T-cell (primary cell): ENCODE data around the gene CLEC17A. TPM values are rescaled to one million over a fixed set of nuclear protein-coding genes. Genes with fewer than 3 reads are reported as not detected.

Experiments
- ATAC-seq, 4 experiments: fragments of 200-7000 bp in 3 of 4; fragments of 150-1000 bp in 1 of 4; cut with Tn5 transposase; replicated peaks in 1 of 4; 1 replicate in 3 of 4; 2 replicates in 1 of 4; pipeline ENCODE4 v1.10.0; 2021; ENCODE audit warnings: moderate library complexity in 3 of 4, mild to moderate bottlenecking in 2 of 4, moderate number of reproducible peaks in 1 of 4
- CTCF ChIA-PET, 2 donors: fragments of 300-600 bp; sonication (Branson Sonifier 250); formaldehyde crosslinking; loops; one replicate each; lab custom pipeline; 2022; ENCODE audit warnings: antibody characterized with exemption in 2 of 2; lab: Charles Lee
- POLR2A ChIA-PET, 2 donors: fragments of 300-600 bp; sonication (Branson Sonifier 250); formaldehyde crosslinking; loops; one replicate each; lab custom pipeline; 2022; ENCODE audit warnings: antibody characterized with exemption in 2 of 2; lab: Charles Lee
- DNase-seq, 35 experiments: peaks; one replicate each; pipeline versions ENCODE4 v3.0.0 to v3.0.0-alpha.2; 2013 to 2023
- H3K27ac ChIP-seq: one replicate; pipeline ENCODE4 v1.5.1; 2013; ENCODE audit warnings: low read length
- H3K27me3 ChIP-seq, 2 experiments: replicated peaks in 1 of 2; 1 replicate in 1 of 2; 2 replicates in 1 of 2; pipeline versions ENCODE4 v1.6.1 to v1.7.0; 2013; ENCODE audit warnings: low read length in 1 of 2, mixed read lengths in 1 of 2; ENCODE audit not compliant: control insufficient read depth in 2 of 2, insufficient read depth in 2 of 2; ENCODE audit errors: extremely low read depth in 1 of 2
- H3K36me3 ChIP-seq, 2 donors: 1 replicate in 1 of 2; 2 replicates in 1 of 2; pipeline versions ENCODE4 v1.6.1 to v1.7.0; 2013; ENCODE audit warnings: low read length in 1 of 2; ENCODE audit not compliant: control insufficient read depth in 2 of 2, insufficient read depth in 1 of 2; ENCODE audit errors: extremely low read depth in 1 of 2
- H3K4me1 ChIP-seq, 2 experiments: 1 replicate in 1 of 2; 2 replicates in 1 of 2; pipeline versions ENCODE4 v1.6.1 to v1.7.0; 2013; ENCODE audit warnings: low read length in 2 of 2, mixed read lengths in 1 of 2; ENCODE audit not compliant: insufficient read depth in 2 of 2, control insufficient read depth in 1 of 2; ENCODE audit errors: extremely low read depth in 1 of 2
- H3K4me3 ChIP-seq, 2 donors: 1 replicate in 1 of 2; 2 replicates in 1 of 2; pipeline versions ENCODE4 v1.5.1 to v1.7.0; 2013; ENCODE audit warnings: mild to moderate bottlenecking in 2 of 2, low read length in 1 of 2, moderate library complexity in 1 of 2; ENCODE audit not compliant: control insufficient read depth in 1 of 2; ENCODE audit errors: extremely low read depth in 1 of 2
- H3K9me3 ChIP-seq: 2 replicates; pipeline ENCODE4 v1.7.0; 2013
- H3K27ac Mint-ChIP-seq, 2 donors: one replicate each; pipeline ENCODE4 v1.8.0; 2020 to 2021; ENCODE audit warnings: mild to moderate bottlenecking in 2 of 2, mixed read lengths in 2 of 2
- H3K27me3 Mint-ChIP-seq, 2 donors: one replicate each; pipeline ENCODE4 v1.8.0; 2021 to 2022; ENCODE audit warnings: mixed read lengths in 2 of 2
- H3K36me3 Mint-ChIP-seq: one replicate; pipeline ENCODE4 v1.8.0; 2021; ENCODE audit warnings: mixed read lengths
- H3K4me1 Mint-ChIP-seq, 3 donors: one replicate each; pipeline ENCODE4 v1.8.0; 2020 to 2022; ENCODE audit warnings: mixed read lengths in 3 of 3, mild to moderate bottlenecking in 1 of 3
- H3K4me3 Mint-ChIP-seq, 3 donors: one replicate each; pipeline ENCODE4 v1.8.0; 2020 to 2022; ENCODE audit warnings: mild to moderate bottlenecking in 3 of 3, mixed read lengths in 3 of 3, moderate library complexity in 3 of 3
- H3K9me3 Mint-ChIP-seq, 3 donors: one replicate each; pipeline ENCODE4 v1.8.0; 2020 to 2022; ENCODE audit warnings: mixed read lengths in 3 of 3
- WGBS: methylation state at CpG from one replicate; pipeline ENCODE4 v1.1.5; 2013; ENCODE audit warnings: missing lambda C conversion rate; ENCODE audit not compliant: insufficient coverage; 5-methylcytosine and 5-hydroxymethylcytosine counted together
- total RNA-seq, 35 experiments: library from RNA in 6 of 35; stranded (reverse) in 6 of 35; fragments of 120-200 nt in 1 of 35; gene quantifications; one replicate each; pipeline versions ENCODE4 v1.2.1 to v1.2.4 and lab custom pipeline; 2013 to 2026

CLEC17A gene
- total RNA-seq, 5 donors from 2014 or later (not counting 1 experiment from before 2014, with no cell fraction given) = 0.40 to 5.2 (median 1.1) TPM

GRCh38 chr19:14632286-14632685 is 49.4 kb downstream of the CLEC17A start:
- ATAC-seq (peak in 1 of 4 experiments; percentile 47), DNase-seq (peak in 4 of 35 experiments; percentile 1 to 39 (median 3))
- no CpG with 5 or more reads among the region's 1 CpG for WGBS
- POLR2A ChIA-PET = interaction anchor here in 1 of 2 donors (0.6 kb wide), 1 partner anchor 1997 kb away, joined by 3 read pairs; no protein-coding TSS in a partner anchor
- no peaks in the 10 kb centered on the region for H3K4me1 Mint-ChIP-seq
- H3K27ac Mint-ChIP-seq = no peak overlapping the region
- no peaks in the 10 kb centered on the region for H3K4me1 ChIP-seq
- no peak overlapping the region for H3K4me3 ChIP-seq
- no peaks in the 10 kb centered on the region for H3K27me3 Mint-ChIP-seq
- no peaks in the 10 kb centered on the region for H3K36me3 ChIP-seq
- H3K9me3 Mint-ChIP-seq = peaks cover 4 to 7% (median 7%) of the 10 kb centered on the region in 3 donors
- no peaks in the 10 kb centered on the region for H3K9me3 ChIP-seq
- no peaks in the 10 kb centered on the region for H3K36me3 Mint-ChIP-seq
- H3K4me3 Mint-ChIP-seq = no peak overlapping the region
- H3K27ac ChIP-seq = no peak overlapping the region
- H3K27me3 ChIP-seq = no peaks in the 10 kb centered on the region
- CTCF ChIA-PET = interaction anchor here in 1 of 2 donors (0.6 to 0.8 kb wide), 2 partner anchors 54 to 553 kb away, joined by 3 read pairs; no protein-coding TSS in a partner anchor

GRCh38 chr19:14639536-14640277 is 56.8 kb downstream of the CLEC17A start:
- Histone ChIP-seq H3K4me1 (no peaks in the 10 kb centered on the region), H3K27ac (no peak overlapping the region), H3K36me3 (no peaks in the 10 kb centered on the region), H3K4me3 (no peak overlapping the region), H3K9me3 (no peaks in the 10 kb centered on the region), H3K27me3 (peaks cover 0 to 18% of the 10 kb centered on the region in 2 experiments)
- no peaks in the 10 kb centered on the region for H3K4me1 Mint-ChIP-seq
- ChIA-PET POLR2A (no interaction called here), CTCF (interaction anchor here in 1 of 2 donors (0.6 to 1.1 kb wide), 2 partner anchors 13 to 85 kb away, joined by 4 to 7 read pairs; no protein-coding TSS in a partner anchor)
- ATAC-seq = no peak
- no peak overlapping the region for H3K4me3 Mint-ChIP-seq
- DNase-seq = no peak
- H3K27ac Mint-ChIP-seq = no peak overlapping the region
- H3K9me3 Mint-ChIP-seq = peaks cover 4 to 15% (median 14%) of the 10 kb centered on the region in 3 donors
- peaks cover 11% of the 10 kb centered on the region for H3K36me3 Mint-ChIP-seq
- H3K27me3 Mint-ChIP-seq = peaks cover 13% of the 10 kb centered on the region in 2 donors
- no CpG with 5 or more reads among the region's 4 CpGs for WGBS

GRCh38 chr19:14648506-14648905 is 65.6 kb downstream of the CLEC17A start:
- WGBS = 95% methylated on average over 2 of the region's 2 CpGs
- Histone ChIP-seq H3K4me3 (no peak overlapping the region), H3K4me1 (no peaks in the 10 kb centered on the region), H3K36me3 (no peaks in the 10 kb centered on the region), H3K27ac (no peak overlapping the region), H3K9me3 (no peaks in the 10 kb centered on the region), H3K27me3 (peaks cover 0 to 15% of the 10 kb centered on the region in 2 experiments)
- CTCF ChIA-PET = no interaction called here
- DNase-seq (no peak), ATAC-seq (no peak)
- peaks cover 33 to 34% of the 10 kb centered on the region in 2 donors for H3K27me3 Mint-ChIP-seq
- POLR2A ChIA-PET = no interaction called here
- no peak overlapping the region for H3K4me3 Mint-ChIP-seq
- H3K4me1 Mint-ChIP-seq = peaks cover 0 to 4% (median 0%) of the 10 kb centered on the region in 3 donors
- H3K27ac Mint-ChIP-seq = no peak overlapping the region
- H3K36me3 Mint-ChIP-seq = peaks cover under 1% of the 10 kb centered on the region
- H3K9me3 Mint-ChIP-seq = peaks cover under 1 to 9% (median under 1%) of the 10 kb centered on the region in 3 donors

- no peaks in the 10 kb centered on the region for H3K4me1 ChIP-seq
- no peaks in the 10 kb centered on the region for H3K36me3 ChIP-seq
- ATAC-seq (no peak), DNase-seq (no peak)
- CTCF ChIA-PET = no interaction called here
- peaks cover 0 to 12% of the 10 kb centered on the region in 2 experiments for H3K27me3 ChIP-seq
- whole genome bisulfite sequencing = 78% methylated on average over 4 of the region's 4 CpGs
- H3K4me1 Mint-ChIP-seq = peaks cover 0 to 4% (median 0%) of the 10 kb centered on the region in 3 donors
- no peak overlapping the region for H3K4me3 Mint-ChIP-seq
- POLR2A ChIA-PET = no interaction called here
- peaks cover 0 to 9% (median 0%) of the 10 kb centered on the region in 3 donors for H3K9me3 Mint-ChIP-seq
- H3K36me3 Mint-ChIP-seq = no peaks in the 10 kb centered on the region
- H3K27ac Mint-ChIP-seq = no peak overlapping the region
- no peaks in the 10 kb centered on the region for H3K9me3 ChIP-seq
- no peak overlapping the region for H3K27ac ChIP-seq
- no peak overlapping the region for H3K4me3 ChIP-seq
- peaks cover 33 to 35% of the 10 kb centered on the region in 2 donors for H3K27me3 Mint-ChIP-seq
Measured at GRCh38 chr19:14649020-14649419, 66.1 kb downstream of the CLEC17A start.

DNA sequence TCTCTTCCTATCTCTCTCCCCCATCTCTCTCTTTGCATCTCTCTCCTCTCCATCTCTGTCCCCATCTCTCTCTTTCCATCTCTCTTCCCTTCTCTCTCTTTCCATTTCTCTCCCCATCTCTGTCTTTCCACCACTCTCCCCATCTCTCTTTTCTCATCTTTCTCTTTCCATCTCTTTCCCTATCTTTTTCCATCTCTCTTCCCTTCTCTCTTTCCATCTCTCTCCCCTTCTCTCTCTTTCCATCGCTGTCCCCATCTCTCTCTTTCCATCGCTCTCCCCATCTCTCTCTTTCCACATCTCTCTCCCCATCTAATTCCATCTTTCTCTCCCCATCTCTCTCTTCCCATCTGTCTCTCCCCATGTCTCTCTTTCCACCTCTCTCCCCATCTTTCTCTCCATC is 67.3 kb downstream of the CLEC17A start:
- DNase-seq (no peak), ATAC-seq (no peak)
- peaks cover 0 to 4% (median 0%) of the 10 kb centered on the region in 3 donors for H3K4me1 Mint-ChIP-seq
- Histone ChIP-seq H3K27me3 (peaks cover 0 to 9% of the 10 kb centered on the region in 2 experiments), H3K9me3 (no peaks in the 10 kb centered on the region), H3K4me3 (no peak overlapping the region), H3K4me1 (no peaks in the 10 kb centered on the region), H3K36me3 (no peaks in the 10 kb centered on the region), H3K27ac (no peak overlapping the region)
- no peaks in the 10 kb centered on the region for H3K36me3 Mint-ChIP-seq
- H3K27me3 Mint-ChIP-seq = peaks cover 33 to 37% of the 10 kb centered on the region in 2 donors
- H3K9me3 Mint-ChIP-seq = peaks cover 0 to 9% (median 0%) of the 10 kb centered on the region in 3 donors
- H3K4me3 Mint-ChIP-seq = no peak overlapping the region
- WGBS = 76% methylated on average over 2 of the region's 2 CpGs
- CTCF ChIA-PET = no interaction called here
- POLR2A ChIA-PET = no interaction called here
- no peak overlapping the region for H3K27ac Mint-ChIP-seq

DNA sequence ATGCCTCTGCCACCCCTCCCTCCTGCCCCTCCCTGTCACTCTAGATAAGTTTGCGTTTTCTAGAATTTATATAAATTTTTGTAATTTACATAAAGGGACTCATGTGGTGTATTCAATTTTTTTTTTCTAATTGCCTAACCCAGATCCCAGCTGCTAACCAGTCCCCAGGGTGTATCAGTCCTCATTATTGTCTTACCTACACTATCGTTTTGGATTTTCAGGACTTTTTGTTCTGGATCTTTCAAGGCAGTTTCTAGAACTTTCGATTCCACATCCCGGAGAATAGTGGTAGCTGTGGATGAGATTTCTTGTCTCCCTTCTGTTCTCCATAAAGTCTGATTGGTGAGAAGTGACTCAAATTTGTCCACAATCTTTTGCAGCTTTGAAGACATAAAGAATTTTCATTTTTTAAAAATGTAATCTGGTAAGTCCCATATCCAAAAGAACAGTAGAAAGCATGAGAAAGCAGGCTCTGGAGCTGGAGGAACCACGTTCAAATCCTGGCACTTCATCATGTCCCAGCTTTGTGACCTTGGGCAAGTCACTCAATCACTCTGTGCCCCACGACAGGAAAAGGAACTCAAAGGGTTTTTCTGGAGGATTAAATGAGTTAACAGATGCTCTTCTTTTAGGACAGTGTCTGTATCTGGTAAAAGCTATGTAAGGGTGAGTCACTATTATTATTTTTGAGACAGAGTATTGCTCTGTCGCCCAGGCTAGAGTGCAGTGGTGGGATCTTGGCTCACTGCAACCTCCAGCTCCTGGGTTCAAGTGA is 72.1 kb downstream of the CLEC17A start:
- H3K9me3 ChIP-seq = no peaks in the 10 kb centered on the region
- no peak overlapping the region for H3K27ac ChIP-seq
- Mint-ChIP-seq H3K4me1 (no peaks in the 10 kb centered on the region), H3K36me3 (no peaks in the 10 kb centered on the region), H3K27ac (no peak overlapping the region), H3K9me3 (peaks cover 0 to 8% (median 0%) of the 10 kb centered on the region in 3 donors), H3K27me3 (peaks cover 21 to 30% of the 10 kb centered on the region in 2 donors), H3K4me3 (no peak overlapping the region)
- ChIA-PET CTCF (interaction anchor here in 1 of 2 donors (0.6 kb wide), 1 partner anchor 148 kb away, joined by 4 read pairs; no protein-coding TSS in a partner anchor), POLR2A (interaction anchor here in 1 of 2 donors (0.6 kb wide), 1 partner anchor 1221 kb away, joined by 3 read pairs; no protein-coding TSS in a partner anchor)
- no peaks in the 10 kb centered on the region for H3K4me1 ChIP-seq
- DNase-seq (no peak), ATAC-seq (no peak)
- H3K27me3 ChIP-seq = peaks cover 0 to 15% of the 10 kb centered on the region in 2 experiments
- WGBS = 58% methylated on average over 3 of the region's 7 CpGs
- H3K36me3 ChIP-seq = no peaks in the 10 kb centered on the region
- H3K4me3 ChIP-seq = no peak overlapping the region
